B cell (primary cell): ENCODE results near the gene FLT1.

Experiments
- EZH2 ChIP-seq: IDR thresholded peaks from 2 replicates; pipeline ENCODE4 v1.6.1; 2012; ENCODE audit warnings: borderline replicate concordance, low read depth, mild to moderate bottlenecking, moderate library complexity, low read length; ENCODE audit not compliant: insufficient read depth, poor library complexity, severe bottlenecking
- TF ChIP-seq, protein P1 (sequence below): fragments of 200-600 bp; IDR thresholded peaks from one replicate; pipeline ENCODE4 v1.8.0; 2022; ENCODE audit warnings: antibody characterized with exemption, mild to moderate bottlenecking

DNA sequence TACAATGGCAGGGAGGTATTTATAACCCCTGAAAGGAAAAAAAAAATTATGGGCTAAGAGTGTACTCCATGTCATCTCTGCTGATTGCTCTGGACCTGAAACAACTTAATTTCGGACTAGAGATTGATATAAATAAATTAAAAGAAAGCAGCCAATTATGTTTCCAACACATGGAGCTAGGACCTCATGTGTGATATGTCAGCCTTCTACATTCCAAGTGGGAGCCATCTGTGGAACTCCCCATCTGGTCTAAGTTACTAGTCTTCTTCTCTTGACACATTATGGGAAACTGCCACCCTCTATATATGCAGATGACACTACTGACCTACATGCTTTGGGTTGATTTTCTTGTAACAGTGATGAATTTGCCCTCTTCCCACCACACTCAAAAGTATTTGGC lies 86.1 kb downstream of the FLT1 start:
- TF ChIP-seq, protein P1, sequence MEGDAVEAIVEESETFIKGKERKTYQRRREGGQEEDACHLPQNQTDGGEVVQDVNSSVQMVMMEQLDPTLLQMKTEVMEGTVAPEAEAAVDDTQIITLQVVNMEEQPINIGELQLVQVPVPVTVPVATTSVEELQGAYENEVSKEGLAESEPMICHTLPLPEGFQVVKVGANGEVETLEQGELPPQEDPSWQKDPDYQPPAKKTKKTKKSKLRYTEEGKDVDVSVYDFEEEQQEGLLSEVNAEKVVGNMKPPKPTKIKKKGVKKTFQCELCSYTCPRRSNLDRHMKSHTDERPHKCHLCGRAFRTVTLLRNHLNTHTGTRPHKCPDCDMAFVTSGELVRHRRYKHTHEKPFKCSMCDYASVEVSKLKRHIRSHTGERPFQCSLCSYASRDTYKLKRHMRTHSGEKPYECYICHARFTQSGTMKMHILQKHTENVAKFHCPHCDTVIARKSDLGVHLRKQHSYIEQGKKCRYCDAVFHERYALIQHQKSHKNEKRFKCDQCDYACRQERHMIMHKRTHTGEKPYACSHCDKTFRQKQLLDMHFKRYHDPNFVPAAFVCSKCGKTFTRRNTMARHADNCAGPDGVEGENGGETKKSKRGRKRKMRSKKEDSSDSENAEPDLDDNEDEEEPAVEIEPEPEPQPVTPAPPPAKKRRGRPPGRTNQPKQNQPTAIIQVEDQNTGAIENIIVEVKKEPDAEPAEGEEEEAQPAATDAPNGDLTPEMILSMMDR, result no peak
- no peak for TF ChIP-seq EZH2
